Left kidney (tissue), 8 donors: Measurements from ENCODE around the gene KCNMA1. TPM values are rescaled to one million over a fixed set of nuclear protein-coding genes. Genes with fewer than 3 reads are reported as not detected.
"Not testable (repeated sequence)": the region's sequence is repeated elsewhere in the genome, so short reads cannot be mapped to it uniquely, and the experiment has no call there.

Source experiments
- DNase-seq: peaks from one replicate; pipeline ENCODE4 v3.0.0-alpha.2; 2013
- long read RNA-seq, 8 donors: transcript quantifications; one replicate each; lab custom pipeline, GENCODE V29; 2026
- polyA plus RNA-seq: library from polyadenylated mRNA; unstranded; fragments of 120-200 nt; gene quantifications from one replicate; pipeline ENCODE4 v1.2.1, GENCODE V29; 2013; ENCODE audit not compliant: insufficient read length

The KCNMA1 gene
- 3.6 TPM for polyA plus RNA-seq
- long read RNA-seq, donor 1 = 0 reads
- long read RNA-seq, donor 2, partial matches to known transcripts = 0 of 1 reads
- long read RNA-seq, donor 2, other reads (novel, unspliced or antisense) = 0 of 1 reads
- long read RNA-seq, donor 3 = 0 reads
- long read RNA-seq, donor 4 = 0 reads
- long read RNA-seq, donor 5 = 0 reads
- long read RNA-seq, donor 6, partial matches to known transcripts = 0 of 1 reads
- long read RNA-seq, donor 6, other reads (novel, unspliced or antisense) = 0 of 1 reads
- long read RNA-seq, donor 7, partial matches to known transcripts = 0 of 1 reads
- long read RNA-seq, donor 7, other reads (novel, unspliced or antisense) = 0 of 1 reads
- long read RNA-seq, donor 8 = 0 reads

DNA sequence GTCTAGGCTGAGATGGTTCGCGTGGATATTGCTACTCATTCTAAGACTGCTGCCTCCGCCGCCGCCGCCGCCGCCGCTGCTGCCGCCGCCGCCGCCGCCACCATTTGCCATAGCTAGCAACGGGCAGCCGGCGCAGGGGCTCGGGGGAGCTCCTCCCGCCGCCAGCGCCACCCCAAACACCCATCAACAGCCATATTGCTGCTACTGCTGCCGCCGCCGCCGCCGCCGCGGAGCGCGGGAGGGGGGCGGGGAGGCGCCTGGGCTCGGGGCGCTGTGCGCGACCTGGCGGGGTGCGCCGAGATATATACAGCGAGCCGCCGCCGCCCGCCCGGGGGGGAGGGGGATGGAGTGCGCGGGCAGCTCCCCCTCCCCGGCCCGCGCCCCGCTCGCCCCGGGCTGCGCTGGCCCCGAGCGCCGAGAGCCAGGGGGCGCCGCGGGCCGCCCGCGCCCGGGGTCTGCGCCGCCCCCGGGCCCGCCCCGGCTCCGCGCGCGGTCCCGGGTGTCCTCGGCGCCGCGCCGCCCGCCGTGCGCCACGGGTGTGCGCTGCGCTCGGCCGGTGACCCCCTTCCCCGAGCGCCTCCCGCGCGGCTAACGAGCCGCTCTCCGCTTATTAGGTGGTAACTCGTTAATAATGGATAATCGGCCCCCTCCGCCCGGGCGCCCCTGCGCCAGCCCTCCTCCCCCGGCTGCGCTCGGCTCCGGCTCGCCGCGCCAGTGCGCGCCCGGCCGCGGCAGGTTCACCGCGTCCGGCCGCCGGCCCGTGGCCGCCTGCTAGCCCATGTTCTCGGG lies at the start of gene KCNMA1:
KCNMA1 (minus strand) TSS at position 277 of the 789 bp plus-strand sequence.
- DNase-seq = no peak

DNA sequence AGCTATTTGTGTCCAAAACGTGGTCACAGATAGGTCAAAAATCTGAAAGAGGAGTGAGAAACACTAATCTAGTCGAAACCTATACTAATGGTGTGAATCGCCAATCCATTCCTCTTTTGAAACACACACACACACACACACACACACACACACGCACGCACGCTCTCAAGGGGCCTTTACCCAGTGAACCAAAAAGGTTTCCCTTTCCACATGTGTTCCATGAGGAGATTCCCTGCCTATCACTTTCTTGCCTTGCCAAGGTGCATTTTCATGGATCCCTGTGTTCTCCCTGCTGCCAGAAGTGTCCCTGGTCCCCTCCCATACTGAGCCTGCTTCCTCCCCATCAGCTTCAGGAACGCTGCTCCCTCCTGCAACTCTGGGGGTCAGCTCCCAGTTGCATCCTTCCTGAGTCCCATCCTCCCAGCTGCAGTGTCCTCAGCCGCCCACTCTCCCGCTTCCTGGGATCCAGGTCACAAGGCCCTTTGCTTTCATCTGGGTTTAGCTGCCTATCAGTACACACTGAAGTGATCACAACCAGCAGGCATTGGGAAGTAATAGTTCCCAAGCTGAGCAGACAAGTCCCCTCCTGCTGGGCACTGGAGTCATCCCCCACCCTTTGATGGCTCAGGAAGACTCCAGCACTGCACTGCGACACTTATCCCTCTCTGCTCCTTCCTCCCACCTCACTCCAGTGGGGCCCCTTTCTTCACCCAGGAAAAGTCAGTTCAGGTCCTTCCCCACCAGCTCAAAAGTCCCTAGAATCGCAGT lies 49.2 kb upstream of the KCNMA1 start:
- no peak for DNase-seq

DNA sequence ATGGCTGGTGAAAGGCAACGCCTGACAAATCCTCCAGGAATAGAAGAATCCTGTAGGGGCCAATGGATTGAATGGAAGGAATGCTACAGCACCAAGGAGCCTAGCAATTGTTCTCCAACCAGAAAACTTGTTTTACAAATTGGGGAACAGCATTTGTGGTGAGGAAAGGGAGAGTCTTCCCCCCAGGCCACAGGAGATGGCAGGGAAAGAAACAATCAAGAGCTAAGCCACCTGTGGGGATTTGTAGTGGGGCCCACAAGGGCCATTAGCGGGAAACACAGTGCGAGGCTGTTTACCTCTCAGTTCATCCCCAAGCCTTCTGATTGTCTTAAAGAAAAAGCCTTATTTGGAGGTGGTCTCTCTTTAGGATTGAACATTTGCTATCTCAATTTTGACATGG lies 48.5 kb upstream of the KCNMA1 start:
- no peak for DNase-seq

DNA sequence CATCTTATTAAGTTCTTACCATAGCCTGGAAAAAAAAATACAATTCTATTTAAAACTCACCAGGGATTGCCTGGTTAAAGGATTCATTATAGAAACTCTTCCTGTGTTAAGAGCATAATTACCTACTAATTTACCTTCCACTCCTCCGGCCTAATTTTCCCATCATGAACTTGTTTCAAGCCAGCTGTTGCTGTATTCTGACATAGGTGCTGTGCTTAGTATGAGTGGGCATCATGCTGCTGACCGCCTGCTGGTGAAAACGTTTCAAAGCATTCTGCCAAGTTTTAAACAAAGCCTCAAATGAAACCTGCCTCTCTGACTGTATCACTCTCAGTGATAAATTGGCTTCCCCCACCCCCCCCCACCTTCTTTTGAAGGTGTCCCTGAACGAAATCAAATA lies 47.8 kb upstream of the KCNMA1 start:
- no peak for DNase-seq

DNA sequence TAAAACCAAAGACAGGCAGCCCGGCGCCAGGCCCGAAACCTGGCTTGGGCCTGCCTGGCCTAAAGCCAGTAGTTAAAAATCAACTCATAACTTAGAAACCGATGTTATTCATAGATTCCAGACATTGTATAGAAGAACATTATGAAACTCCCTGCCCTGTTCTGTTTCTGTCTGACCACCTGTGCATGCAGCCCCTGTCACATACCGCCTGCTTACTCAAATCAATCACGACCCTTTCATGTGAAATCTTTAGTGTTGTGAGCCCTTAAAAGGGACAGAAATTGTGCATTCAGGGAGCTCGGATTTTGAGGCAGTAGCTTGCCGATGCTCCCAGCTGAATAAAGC lies 45.5 kb upstream of the KCNMA1 start:
- DNase-seq = not testable (repeated sequence)

DNA sequence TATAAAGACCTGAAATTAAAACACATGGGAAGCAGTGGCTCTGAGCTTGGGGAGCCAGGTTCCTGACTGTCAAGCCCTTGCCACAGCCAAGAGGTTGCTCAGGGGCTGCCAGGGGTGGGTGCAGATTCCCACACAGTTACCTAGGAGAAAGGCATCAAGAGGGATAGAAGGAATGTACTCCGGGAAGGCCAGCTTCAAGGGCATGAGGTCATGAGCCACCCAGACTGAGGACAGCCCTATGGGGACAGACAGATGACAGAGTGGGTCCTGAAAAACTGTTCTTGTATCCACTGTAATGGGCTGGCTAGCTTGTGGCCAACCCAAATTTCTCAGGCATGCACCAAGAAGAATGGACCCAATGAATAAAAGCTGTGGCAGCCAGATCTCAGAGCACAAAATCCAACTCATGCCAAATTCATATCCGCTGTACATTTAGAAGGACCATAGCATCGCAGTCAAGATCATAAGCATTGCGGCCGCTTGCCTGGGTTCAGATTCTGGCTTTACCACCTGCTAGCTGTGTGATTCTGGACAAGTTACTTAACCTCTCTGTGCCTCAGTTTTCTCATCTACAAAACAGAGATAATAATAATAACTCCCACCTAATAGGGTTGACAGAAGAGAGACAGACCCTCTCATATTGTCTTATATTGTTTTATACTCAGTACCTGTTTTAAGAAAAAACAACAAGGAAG lies 44.9 kb upstream of the KCNMA1 start:
- DNase-seq = no peak

DNA sequence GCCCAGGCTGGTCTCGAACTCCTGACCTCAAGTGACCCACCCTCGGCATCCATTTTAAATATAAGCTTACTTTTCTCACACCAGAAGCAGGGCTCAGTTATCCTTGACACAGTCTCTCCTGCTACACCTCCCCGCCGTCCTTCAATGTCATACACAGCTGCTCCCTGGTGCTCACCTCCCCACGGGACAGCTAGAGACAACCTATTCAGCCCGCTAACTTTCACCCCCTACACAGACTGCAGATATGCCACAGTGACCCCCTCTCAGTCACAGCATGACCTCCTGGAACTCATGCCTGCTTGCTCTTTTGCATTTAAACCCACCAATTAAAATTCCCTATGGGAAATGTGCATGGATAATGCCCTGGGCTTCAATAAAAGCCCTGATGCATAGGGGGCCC lies 44.2 kb upstream of the KCNMA1 start:
- no peak for DNase-seq

DNA sequence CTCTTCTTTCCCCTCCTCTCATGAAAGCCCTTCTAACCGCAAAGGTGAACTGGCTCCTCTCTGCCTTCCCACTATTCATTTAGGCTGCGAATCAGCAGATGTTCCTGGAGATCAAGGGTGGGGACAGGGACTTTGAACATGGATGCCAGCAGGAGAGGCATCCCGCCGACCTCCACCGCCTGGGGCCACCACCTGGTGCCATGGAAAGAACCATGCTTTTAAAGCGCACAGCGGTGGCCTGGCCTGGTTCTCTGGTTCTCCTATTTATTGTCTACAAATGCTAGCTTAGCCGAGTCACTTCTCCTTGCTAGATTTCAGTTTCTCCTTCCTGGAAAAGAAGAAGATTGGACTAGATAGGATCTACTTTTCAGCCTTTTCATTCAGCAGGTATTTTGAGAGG lies 43.2 kb upstream of the KCNMA1 start:
- no peak for DNase-seq

DNA sequence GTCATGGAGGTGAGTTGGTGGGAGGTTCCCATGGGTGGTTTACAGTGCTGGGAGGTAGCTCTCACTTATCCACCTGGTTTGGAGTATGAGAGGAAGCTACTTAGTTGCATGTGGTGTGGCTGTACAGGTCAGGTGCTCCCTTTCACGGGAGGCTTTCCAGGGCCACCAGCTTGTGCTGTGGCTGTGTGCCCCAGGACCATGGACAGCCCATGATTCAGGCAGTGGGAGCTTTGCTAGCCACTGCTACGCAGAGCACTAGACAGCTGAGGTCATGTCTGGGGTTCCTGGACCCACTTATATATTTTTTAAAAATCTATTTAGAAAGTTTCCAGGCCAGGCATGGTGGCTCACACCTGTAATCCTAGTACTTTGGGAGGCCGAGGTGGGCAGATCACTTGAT lies 42.5 kb upstream of the KCNMA1 start:
- no peak for DNase-seq

DNA sequence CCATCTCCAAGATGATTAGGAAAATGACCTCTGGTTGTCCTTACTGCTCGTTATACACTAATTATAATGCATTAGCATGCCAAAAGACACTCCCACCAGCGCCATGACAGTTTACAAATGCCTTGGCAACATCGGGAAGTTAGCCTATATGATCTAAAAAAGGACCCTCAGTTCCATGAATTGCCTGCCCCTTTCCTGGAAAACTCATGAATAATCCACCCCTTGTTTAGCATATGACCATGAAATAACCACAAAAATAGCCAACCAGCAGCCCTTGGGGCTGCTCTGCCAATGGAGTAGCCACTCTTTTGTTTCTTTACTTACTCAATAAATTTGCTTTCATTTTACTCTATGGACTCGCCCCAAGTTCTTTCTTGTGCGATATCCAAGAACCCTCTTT lies 41.6 kb upstream of the KCNMA1 start:
- DNase-seq = no peak

DNA sequence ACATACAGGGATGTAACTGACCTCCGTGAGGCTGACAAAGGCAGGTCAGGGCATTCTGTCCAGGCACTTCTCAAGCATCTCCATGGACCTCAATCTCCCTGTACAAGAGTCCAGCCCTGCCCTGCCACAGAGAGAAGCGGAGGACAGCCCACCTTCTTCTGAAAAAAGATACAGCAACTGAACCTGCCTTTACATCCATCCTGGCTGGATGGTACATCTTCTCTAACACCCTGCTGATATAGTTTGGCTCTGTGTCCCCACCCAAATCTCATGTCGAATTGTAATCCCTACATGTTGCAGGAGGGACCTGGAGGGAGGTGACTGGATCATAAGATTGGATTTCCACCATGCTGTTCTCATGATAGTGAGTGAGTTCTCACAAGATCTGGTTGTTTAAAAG lies 40.5 kb upstream of the KCNMA1 start:
- DNase-seq = no peak

DNA sequence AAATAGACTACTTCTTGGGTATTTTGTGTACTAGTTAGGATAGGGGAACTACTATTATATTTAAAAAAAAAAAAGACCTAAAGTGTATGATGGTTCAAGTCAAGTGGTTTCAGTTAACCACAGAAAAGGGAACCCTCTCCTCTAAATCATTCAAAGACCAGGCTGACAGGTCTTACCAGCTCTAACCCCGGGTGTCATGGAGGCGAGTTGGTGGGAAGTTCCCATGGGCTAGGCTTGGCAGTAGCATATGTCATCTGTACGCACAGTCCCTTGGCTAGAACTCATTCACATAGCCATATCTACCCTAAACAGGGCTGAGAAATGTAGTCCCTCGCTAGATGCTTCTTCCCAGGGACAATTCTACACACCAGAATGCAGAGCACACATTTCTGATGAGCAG lies 37.7 kb upstream of the KCNMA1 start:
- DNase-seq = no peak

DNA sequence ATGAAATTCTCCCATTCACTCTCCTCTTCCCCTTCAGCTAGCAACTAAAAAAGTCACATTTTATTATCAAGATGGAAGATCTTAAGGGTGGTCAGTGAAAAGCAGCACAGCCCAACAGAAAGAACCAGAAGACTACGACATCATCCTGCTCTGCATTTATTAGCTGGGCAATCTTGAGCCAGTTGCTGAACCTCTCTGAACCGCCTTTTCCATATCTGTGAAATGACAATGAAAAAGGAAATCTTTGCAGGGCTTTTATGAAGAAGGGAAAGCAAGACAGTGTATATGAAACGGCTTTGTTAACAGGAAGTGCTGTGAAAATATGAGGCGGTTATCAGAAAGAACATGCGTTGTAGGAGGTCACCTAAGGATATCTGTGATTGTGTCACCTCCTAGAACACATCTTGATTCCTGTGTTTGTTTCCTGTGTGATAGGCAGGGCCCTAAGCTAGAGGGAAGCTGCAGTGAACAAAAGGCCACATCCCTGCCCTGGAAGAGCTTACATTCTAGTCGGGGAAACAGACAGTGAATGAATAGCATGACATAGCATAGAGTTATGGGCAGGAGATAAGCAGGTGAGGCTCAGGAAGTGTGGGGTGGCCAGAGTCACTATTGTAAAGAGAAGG lies 36.0 kb upstream of the KCNMA1 start:
- no peak for DNase-seq

DNA sequence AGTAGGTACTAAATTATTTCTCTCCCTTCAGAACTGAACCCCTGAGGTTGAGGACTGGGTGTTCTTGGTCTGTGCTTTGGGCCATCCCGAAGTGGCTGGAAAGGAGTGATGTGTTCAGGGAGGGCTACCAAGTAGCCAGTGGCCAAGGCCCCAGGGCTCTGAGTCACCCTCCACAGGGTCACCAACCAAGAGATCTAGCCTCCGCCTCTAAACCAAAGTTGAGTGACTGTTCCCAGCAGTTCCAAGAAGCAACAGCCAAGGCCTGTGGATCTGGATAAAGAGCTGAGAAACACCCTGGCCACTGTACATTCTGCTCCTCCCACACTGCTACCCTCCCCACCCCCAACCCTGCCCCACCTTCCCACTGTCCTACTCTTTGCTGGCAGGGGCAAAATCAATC lies 35.5 kb upstream of the KCNMA1 start:
- no peak for DNase-seq

DNA sequence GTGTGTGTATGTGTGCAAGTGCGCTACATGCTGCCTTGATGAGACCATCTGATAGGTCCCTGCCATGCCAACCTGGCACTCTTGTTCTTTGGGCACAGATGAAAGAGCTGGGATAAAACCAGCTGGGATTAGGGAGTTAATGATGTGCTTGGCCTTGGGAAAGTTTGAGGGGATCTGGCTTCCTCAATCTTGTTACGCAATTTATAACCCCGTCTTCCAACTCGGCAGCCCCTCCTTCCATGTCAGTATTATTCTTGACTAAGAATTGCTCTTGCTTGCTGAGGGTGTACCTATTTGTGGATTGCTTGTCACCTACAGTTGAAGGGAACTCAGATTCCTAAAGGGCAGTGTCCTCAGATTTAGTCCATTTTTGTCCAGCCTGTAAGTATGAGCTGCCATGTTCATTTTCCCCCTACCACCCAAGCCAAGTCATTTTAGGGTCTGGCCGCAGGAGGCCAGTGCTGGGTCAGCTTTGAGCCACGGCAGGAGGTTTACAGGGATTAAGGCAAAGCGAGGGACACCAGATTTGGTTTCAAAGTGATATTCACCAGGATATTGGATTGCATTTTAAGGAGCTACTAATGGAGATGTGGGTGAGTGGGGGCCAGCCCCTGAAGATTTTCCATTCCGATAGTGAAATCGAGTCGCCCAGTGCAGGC lies 34.1 kb upstream of the KCNMA1 start:
- DNase-seq = no peak

DNA sequence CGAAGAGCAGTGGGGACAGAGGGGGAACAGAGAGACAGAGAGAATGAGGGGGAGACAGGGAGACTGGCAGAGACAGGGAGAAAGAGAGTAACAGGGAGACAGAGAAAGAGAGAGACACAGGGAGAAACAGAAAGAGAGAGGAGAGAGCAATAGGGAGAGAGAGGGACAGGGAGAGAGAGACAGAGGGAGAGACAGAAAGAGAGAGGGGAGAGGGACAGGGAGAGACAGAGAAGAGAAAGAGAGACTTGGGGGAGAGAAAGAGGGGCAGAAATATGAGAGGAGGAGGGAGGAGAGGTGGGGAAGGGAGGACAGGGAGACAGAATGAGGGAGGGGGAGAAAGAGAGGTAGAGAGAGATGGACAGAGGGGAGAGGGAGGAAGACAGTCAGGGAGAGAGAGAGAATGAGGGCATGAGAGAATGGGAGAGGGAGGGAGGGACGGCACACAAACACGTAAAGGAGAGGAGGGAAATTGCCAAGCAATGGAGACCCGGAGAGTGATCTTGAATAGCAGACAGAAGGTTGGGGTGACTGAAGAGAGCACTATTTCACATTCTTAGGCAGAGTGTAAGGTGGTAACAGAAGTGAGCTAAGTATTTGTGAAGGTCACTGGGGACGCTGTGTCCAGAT lies 33.3 kb upstream of the KCNMA1 start:
- no peak for DNase-seq

DNA sequence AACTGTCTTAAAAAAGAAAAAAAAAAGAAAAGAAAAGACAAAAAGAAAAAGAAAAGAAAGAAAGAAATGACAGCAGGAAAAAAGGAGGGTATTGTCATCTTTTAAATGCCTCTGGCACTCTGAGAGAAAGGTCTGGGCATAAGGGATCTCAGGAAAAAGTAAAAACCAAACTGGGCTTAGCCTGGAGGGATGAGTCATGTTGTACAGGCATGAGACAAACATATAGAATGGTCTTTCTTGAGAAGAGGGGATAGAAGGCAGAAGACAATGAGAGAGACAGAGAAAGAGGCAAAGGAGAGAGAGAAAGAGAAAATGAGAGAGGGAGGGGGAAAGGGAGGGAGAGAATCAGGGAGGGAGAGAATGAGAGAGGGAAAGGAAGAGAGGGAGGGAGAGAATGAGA lies 32.3 kb upstream of the KCNMA1 start:
- no peak for DNase-seq

DNA sequence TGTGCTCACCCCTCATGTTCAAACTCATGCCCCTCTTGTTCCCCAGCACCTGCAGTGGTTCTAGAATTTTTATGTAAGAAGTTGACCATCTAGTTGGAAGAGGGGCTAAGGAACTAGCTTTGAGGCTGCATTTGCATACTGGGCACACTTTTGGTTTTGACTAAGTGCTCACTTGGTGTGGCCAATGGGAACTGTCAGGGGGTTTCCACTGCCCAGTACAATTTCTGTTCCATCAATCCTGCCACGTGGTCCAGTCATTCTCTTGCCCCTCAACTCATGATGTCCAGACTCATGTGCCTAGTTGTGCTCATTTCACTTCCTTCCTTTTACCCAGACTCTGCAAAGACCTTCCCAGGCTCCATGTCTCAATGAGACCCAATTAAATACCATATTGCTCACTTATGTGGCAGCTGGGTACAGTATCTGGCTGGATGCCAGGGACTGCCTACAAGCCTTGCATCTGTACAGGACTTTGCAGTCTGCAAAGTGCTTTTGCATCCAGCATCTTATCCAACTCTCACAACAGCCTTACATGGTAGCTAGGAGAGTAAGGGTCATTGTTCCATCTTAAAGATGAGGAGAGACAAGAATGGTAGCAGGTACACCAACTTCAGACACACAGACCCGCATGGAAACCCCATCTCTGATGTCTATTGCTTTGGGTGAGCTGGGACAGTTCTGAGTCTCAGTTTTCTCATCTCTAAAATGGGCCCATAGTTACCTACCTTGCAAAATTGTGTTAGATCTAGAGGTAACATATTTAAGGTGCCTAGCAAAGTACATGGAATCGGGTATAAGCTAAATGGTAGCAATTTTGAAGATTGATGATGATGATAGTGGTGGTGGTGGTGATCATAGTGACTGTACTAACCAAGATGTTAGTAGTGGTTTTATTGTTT lies 30.1 kb upstream of the KCNMA1 start:
- DNase-seq = no peak

DNA sequence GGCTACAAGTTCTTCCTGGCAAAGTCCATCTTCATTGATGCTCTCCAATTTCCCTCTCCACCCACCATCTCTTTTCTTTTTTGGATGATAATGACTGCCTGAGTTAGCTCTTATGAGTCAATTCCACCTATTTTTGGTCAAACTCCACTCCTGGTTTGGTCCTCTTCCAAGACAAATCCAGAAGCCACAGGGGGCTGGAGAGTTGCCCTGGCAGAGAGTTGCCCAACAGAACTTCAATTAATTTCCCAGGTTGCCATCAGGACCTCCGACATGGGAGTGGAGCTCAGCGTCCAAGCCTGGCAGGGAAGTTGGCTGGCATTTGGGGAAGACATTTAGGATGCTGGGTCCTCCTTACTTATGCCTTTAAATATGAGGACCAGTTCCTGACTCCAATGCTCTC lies 29.2 kb upstream of the KCNMA1 start:
- no peak for DNase-seq

DNA sequence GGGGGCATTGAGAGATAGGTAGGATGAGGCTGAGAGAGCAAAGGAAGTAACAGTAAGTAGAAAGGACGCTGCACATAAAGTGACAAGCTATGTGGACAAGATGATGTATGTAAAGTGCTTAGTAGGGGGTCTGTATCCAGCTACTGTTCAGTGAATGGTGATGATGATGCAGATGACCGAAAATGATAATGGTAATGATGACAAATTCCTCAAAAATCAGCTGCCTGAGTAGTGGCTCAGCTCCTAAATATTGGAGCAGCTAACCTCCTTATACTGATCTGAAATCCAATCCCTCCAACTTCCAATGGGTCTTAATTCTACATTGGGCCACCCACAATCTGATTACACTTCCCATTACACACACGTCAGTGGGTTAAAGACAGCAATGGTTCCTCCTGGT lies 27.1 kb upstream of the KCNMA1 start:
- no peak for DNase-seq
